ENCODE data around the gene SLIT3.

Gene SLIT3

DNA sequence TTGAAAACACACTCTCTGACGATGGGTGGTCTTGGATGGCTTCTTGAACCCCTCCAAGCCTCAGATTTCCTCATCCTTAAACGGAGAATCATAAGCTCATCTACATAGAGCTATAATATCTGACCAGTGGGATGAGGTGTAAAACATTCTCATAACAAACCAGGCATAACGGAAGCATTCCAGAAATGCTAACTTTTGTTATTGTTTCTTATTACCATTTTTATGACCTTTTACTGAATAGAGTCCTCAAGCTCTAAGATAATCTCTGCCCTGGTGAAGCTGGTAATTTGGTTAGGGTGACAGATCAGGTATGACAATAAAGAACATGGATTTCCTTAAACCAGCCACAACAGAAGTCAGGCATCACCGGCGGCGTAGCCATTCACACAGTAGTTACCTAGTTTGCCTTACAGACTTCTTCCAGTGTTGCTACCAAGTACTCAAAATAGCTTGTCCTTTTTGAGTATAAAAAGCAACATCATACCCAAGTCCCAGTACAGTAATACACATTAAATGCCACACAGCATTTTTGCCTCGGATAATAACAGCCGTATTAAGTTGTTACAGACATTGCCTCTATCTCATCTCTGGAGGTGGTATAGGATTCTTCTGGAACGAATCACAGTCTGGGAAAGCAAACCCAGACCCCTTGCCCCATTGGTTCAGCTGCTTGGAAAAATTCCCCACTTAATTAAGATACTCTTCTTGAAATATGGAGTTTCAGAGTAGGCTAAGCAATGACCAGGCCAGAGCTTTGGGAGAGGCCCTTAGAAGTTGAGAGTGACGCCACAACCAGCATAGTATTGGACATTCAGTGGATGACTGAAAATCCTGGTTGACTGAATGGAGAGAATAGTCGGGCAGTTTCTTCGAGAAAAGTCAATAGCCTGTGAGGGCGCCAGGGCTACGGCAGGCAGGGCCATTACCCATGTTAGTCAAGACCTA lies 252.5 kb downstream of the SLIT3 start:
- DNase-seq (ENCODE audit: low read depth in 1 of 2, low spot score in 1 of 2) = no peak

DNA sequence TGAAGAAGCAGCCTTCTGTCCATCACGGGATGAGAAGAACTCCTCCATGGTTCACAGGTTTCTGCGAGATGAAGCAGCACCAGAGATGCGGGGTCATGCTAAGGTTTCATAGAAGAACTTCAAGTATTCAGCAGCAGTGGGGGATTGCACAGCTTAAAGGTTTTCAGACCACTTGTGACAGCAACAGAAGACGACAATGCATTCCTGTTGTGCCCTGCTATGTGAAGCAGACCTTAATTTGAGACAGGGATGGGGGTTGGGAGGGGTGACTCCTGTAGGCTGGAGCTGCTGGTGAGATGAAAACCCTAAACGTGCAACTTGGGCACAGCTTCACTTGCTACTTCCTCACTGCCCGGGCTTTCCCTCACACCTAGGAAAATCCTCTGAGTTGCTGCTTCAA lies 256.0 kb downstream of the SLIT3 start:
- no peak for DNase-seq (ENCODE audit: low read depth in 1 of 2, low spot score in 1 of 2)

DNA sequence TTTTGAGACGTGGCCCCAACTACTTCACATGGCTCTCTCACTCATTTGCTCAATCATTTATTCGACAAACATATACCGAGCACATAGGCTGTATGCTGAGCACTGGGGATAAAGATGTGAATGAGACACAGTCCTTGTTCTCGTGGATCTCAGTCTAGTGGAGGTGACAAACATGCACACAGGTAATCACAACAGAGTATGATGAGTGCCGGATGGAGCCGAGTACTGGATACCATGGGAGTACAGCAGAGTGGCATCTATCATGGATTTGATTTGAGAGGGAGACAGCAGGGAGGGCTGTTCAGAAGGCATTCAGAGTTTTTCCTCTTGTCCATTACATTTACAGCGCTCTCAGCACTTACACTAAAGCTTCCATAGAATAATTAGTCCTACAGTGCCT lies 259.8 kb downstream of the SLIT3 start:
- no peak for DNase-seq (ENCODE audit: low read depth in 1 of 2, low spot score in 1 of 2)

GRCh38 chr5:169039592-169039991 lies 261.3 kb downstream of the SLIT3 start:
- no peak for DNase-seq (ENCODE audit: low read depth in 1 of 2, low spot score in 1 of 2)

GRCh38 chr5:169037466-169037865 lies 263.5 kb downstream of the SLIT3 start:
- DNase-seq (ENCODE audit: low read depth in 1 of 2, low spot score in 1 of 2) = no peak

DNA sequence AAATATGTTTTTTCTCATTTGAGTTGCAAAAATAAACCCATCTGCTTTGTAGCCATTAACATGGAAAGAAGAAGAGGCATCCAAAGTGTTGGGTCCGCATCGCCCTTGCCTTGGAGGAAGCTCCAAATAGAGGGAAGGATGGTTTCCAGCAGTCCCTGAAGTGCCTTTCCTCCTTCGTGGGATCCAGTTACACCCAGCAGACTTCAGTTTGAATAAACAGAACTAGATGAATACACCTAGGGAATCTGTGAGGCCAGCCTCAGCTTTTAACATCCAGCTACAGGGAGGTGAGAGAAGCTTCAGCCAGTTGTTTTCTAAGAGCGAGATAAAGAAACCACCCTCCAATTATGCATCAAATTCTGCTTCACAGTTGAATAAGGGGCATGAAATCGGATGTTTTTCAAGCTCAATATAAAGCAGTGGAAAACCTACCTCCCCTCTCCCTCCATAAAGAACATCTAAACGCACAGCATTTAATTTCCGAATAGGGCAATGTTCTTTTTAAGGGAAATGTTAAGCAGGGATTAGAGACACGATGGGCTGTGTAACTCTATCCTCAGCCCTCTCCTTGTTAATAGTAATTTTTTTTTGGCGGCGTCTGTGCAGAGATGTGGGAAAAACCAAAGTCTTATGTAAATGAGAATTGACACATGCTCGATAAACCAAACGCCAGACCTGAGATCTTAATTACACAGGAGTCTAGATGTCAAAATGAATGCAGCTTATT lies 264.7 kb downstream of the SLIT3 start:
- no peak for DNase-seq (ENCODE audit: low read depth in 1 of 2, low spot score in 1 of 2)

GRCh38 chr5:169029661-169030274 lies 271.2 kb downstream of the SLIT3 start:
- no peak for DNase-seq (ENCODE audit: low read depth in 1 of 2, low spot score in 1 of 2)

DNA sequence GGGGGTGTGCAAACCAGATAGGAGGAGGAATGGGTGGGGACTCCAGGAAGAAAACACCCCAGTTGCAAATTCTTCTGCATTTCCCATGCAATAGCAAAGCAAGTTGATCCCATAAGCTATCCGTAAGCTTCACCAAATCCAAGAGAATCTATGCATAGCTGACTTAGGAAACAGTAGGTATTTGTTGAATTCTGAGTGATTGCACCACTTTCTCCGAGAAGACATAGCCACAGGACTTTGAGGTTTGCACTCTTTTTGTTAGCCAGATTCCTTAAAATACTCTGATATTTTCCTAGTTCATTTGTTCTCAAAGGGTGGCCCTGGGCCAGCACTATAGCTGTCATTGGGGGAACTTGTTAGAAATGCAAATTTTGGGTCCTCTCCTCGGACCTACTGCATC lies 271.9 kb downstream of the SLIT3 start:
- no peak for DNase-seq (ENCODE audit: low read depth in 1 of 2, low spot score in 1 of 2)

DNA sequence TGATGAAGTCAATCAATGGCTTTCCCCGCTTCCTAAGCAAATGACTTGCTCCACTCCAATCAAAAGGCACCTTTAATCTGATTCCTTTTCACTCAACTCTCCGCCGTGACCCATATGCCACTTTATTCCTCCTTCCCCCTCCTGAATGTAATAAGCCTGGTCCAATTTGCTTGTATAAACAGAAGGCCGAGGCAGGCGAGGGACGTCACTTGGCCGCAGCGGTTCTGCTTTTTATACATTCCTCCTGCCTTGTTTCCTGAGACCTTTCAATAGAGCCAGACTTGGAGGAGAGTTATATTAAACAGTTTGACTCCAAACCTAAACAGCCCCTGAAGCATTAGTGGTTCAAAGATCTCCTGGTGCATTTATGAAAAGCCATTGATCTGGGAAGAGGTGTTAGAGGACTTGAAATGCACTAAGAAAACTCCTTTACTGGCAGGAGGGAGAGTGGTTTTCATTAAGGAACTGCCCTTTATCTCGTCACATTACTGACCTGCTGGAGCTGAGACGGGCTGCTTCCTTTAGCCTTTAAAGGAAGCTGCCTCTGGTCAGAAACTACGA lies 273.4 kb downstream of the SLIT3 start:
- DNase-seq (ENCODE audit: low read depth in 1 of 2, low spot score in 1 of 2) = no peak

DNA sequence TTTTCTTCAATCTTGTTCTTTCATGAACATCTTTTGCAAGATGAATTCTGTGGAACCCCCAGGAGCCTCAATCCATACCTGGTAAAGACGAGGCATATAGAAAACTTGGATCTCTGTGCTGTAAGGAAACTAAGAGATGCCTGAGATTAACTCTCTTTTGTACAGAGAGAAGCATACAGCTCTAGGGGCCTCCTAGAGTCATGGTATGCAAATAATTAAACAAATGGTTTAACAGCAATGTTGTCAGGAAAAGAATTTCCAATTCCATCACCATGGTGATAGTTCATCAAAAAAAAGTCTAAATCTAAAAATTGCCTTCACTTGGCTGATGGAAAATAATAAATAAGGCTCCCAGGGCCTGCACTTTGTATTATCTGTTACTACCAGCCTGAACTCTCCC lies 275.4 kb downstream of the SLIT3 start:
- DNase-seq (ENCODE audit: low read depth in 1 of 2, low spot score in 1 of 2) = no peak

GRCh38 chr5:169024421-169024820 lies 276.5 kb downstream of the SLIT3 start:
- DNase-seq (ENCODE audit: low read depth in 1 of 2, low spot score in 1 of 2) = no peak

- DNase-seq (ENCODE audit: low read depth in 1 of 2, low spot score in 1 of 2) = no peak
These were observed 278.2 kb downstream of the SLIT3 start for GRCh38 chr5:169022718-169023117.

- DNase-seq (ENCODE audit: low read depth in 1 of 2, low spot score in 1 of 2) = no peak
These were observed 280.8 kb downstream of the SLIT3 start for GRCh38 chr5:169020102-169020501.

DNA sequence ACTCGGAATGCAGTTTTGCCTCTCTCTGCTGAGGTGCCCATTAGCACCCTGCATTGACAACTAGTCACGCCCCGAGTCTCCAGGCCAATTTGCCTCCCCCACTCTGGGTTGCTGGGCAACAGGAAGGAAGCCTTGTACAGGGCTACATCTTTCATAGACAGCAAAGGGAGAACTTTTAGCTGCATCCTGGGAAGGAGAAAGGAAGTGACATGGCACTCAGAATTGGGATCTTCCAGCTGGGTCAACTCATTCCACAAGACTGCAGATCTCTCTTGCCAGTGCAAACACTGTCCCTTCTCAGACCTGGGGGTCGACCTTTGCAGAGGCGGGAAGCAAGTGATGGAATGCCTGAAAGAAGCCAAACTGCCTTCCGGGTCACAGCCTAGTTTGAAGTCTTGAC lies 282.0 kb downstream of the SLIT3 start:
- no peak for DNase-seq (ENCODE audit: low read depth in 1 of 2, low spot score in 1 of 2)

GRCh38 chr5:169015991-169016390 lies 284.9 kb downstream of the SLIT3 start:
- no peak for DNase-seq (ENCODE audit: low read depth in 1 of 2, low spot score in 1 of 2)

- DNase-seq (ENCODE audit: low read depth in 1 of 2, low spot score in 1 of 2) = no peak
These were observed 287.1 kb downstream of the SLIT3 start for GRCh38 chr5:169013846-169014245.

DNA sequence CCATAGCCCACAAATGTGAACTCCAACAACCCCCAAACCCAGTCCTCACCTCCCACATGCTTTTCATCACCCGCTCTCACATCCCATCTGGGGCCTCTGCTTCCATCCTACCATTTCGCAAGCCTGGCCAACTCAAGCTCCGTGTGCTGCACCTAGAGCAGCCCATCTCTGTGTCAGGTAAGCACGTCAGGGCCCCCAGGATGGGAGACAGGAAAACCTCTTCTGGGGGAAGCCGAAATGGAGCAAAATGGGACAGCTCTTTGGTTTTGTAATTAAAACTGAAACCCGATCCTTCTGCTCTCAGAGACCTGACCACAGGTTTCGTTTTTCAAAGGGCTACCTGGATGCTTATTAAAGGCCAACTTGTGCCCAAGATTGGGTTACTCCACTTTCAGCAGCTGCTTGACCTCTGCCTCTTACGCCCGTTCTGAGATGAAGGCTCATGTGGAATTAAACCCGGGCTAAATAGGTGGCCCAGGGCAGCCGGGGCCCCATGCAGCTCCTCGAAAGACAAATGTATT lies 287.7 kb downstream of the SLIT3 start:
- DNase-seq (ENCODE audit: low read depth in 1 of 2, low spot score in 1 of 2) = no peak

GRCh38 chr5:169012450-169012849 lies 288.5 kb downstream of the SLIT3 start:
- no peak for DNase-seq (ENCODE audit: low read depth in 1 of 2, low spot score in 1 of 2)

GRCh38 chr5:169011451-169011850 lies 289.5 kb downstream of the SLIT3 start:
- no peak for DNase-seq (ENCODE audit: low read depth in 1 of 2, low spot score in 1 of 2)

DNA sequence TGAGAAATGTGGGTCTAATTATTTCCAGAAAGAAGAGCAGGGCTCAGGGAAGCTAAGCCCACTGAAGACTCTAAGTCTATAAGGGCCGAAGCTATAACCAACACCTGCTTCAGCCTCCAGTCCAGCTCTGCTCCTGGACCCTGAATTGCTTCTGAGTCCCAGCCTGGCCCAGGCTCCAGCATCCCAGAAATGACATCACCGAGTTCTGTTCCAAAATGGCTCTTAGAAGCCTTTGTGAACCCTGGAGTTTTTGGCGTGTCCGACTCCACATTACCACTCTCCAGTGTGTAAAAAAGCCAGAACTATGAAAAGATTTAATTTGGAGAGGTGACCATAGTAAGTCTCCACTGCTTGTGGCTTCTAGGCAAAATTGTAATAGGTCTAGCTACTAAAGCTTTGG lies 289.9 kb downstream of the SLIT3 start:
- DNase-seq (ENCODE audit: low read depth in 1 of 2, low spot score in 1 of 2) = no peak

DNA sequence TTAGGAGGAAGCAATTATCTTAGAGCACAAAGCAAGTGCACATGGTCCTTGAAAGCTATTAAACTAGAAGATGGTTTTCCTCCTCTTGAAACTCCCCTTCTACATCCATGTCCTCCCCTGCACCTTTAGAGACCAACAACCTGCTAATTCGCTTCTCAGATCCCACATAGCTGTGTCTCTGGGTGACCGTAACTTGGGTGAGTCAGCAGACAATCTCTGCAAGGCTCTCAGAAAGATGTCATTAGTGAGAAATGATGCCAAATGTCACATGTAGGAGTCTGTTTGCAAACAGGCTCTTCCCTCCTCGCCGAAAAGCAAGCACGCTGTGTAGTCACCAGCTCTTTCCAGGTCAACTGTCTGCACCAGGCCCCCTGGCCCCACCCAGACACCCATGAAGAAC lies 291.8 kb downstream of the SLIT3 start:
- DNase-seq (ENCODE audit: low read depth in 1 of 2, low spot score in 1 of 2) = no peak

All from stimulated activated CD4-positive, alpha-beta T cell treated with anti-CD3 and anti-CD28 coated beads, Interleukin-15, amount 100 ng/mL, for 1 hour (primary cell).